NCI-H2029 (cell line): ENCODE data around the gene SOX10.
"Not testable (repeated sequence)": the region's sequence is repeated elsewhere in the genome, so short reads cannot be mapped to it uniquely, and the experiment has no call there.

Source experiments
- DNase-seq: peaks from one replicate; lab custom pipeline; 2025; lab: John Stamatoyannopoulos, UW

The SOX10 gene

DNA sequence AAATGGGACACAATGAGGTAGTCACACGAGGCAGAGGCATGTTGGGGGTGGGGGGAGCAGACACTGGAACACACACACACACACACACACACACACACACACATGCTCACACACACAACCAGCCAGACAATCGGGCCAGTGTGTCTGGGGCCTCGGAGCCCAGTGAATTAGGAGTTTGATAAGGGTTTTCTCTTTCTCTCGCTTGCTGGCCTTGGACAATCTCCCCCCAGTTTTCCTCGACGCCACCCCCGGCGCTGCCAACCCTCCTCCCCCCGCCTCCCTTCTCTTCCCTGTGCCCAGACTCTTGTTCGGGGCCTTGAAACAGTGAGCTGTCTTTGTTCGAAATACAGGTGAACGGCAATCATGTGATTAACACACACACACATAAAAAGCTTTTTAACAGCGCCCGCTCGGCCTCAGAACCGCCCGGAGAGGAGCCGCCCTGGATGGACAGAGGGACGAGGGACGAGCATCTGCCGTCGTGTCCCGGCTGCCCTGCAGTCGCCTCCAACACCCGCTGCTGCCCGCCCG lies 1.5 kb upstream of the SOX10 start:
- no peak for DNase-seq

DNA sequence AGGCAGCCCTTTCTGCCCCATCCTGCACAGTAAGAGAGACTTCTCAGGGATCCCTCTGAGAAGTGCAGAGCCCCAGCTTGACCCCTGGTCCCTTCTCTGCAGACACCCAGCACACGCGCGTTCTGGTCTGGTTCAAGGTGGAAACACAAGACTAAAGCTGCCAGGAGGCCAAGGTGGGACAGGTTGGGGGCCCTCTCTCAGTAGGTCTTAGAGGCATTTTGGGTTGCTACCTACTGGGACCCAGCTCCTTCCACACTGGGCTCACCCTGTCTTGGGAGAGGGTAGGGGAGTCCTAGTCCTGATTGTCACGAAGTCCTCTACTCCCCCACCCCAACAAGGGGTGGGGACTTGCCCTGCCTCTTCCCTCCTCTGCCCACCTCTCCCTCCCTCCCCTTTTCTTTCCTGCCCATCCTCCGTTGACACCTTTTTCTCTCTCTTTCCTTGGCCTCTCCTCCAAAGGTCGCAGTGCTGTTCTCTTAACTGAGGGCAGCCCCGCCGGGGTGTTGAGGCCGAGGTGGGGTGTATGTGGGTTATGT lies 763 bp upstream of the SOX10 start:
- DNase-seq = no peak

DNA sequence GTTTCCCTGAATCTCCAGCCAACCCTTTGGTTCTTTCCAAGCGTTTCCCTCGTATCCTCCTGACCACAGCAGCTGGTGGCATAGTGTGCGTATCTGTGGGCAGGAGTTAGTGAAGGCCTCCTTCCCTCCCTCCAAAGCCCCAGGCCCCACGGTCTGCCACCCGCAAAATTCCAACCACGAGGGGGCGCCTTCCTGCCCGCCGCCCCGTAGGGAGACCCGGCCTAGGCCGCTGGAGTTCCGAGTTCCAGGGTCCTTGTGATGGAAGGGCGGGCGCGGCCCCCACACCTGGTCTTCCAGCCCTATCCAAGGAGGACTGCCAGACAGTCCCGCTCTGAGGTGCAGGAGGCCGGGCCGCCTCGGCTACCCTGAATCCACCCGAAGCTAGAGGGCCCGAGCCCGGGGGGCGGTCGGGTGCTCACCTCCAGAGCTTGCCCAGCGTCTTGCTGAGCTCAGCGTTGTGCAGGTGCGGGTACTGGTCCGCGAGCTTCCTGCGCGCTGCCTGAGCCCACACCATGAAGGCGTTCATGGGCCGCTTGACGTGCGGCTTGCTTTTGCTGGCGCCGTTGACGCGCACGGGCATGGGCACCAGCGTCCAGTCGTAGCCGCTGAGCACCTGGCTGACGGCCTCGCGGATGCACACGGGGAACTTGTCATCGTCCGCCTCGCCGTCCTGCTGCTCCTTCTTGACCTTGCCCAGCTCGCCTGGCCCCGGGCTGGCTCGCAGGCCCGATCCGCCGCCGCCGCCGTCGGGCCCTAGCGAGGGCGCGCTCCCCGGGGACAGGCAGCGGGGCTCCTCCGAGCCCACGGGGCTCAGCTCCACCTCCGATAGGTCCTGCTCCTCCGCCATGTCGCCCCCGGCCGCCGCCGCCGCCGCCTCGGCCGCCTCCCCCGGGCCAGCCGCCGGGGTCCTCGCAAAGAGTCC lies 1.2 kb downstream of the SOX10 start:
- no peak for DNase-seq

DNA sequence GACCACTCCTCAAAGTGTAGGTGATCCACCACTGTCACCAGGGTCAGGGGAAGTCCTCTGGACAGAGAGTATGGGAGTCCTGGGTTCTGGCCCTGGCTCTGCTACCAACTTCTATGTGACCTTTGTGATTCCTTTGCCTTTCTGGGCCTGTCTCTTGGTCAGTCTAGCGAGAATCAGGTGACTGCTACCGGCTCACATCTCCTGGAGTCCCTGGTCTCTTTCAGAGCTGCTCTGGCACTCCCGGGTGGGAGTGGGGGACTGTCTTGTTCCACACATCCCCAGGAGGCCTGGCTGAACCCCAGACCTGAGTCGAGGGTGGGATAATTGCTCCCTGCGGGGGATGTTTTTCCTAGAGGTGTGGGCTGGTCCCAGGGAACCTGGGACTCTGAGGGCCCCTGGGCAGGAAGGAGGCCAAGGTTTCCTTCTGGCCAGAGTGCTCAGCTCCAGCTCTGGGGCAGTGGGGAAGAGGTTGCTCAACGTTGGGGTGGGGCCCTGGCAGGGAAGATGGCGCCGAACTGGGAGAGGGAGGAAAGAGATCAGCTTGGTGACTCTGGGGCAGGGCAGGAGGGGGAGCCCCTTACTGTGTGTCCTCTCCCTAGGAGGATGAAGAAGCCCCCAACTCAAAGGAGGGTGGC lies 2.1 kb downstream of the SOX10 start:
- no peak for DNase-seq

DNA sequence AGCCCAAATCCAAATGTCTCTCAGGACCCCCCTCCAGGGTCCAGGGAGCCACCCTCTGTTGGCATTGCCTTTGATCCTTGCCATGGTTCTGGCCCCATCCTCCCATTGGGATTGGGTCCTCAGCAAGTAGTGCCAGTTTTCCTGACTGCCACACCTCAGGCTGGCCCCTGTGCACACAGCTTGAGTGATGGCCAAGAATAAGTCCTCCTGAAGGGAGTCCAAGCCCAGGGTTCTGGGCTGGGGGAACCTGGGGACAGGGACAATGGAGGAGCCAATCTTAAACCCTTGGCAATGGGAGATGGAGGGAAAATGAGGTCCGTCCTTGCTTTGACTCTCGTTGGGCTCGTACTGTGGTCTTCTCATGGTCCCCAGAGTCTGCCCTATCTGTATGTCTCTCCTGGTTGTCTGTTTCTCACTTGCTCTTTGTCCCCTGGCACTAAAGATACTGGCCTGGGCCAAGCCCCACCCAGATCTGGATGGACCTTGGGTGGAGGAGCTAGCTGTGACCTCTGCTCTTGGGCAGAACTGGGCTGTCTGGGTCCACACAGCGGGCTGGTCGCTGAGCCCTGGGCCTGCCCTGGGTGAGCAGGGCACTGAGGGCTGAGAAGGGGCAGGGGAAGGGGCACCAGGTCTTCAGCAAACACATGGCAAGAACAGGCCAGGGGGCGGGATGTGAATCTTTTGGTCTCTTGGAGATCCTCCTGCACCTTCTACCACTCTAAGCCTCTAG lies 2.9 kb downstream of the SOX10 start:
- DNase-seq = no peak

DNA sequence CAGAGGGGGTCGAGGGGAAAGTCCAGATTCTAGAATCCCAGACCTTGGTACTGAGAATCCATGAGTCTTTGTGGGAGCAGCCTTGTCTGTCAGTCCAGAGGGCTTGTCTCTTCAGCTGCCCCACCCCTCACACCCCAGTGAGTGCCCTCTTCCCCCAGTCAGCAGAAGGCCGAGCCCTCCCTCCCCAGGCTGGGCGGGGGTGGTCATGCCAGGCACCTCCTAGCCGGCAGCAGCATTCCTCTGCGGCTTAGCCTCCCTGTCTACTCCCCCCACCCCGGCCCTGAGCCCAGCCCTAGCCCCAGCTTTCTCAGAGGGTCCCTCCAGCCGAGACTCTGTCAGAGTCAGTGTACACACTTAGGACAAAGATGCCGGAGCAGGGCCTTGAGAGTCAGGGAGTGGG lies 4.6 kb downstream of the SOX10 start:
- no peak for DNase-seq

DNA sequence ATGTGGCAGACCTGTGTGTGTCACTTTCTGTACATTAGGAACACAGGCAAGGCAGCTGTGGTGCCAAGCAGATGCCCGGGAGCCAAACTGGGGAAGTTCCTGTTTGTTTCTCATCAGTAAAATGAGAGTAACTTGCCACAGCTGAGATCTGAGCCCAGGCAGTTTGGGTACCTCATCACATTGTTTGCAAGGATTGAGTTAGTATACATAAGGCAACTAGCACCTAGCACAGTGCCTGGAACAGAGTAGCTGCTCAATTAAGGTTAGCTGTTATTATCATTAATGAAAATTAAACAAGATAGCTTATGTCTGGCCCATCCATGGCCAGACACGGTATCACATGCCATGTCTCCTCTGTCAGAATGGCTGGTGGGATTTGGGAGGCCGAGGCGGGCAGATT lies 7.8 kb downstream of the SOX10 start:
- DNase-seq = no peak

DNA sequence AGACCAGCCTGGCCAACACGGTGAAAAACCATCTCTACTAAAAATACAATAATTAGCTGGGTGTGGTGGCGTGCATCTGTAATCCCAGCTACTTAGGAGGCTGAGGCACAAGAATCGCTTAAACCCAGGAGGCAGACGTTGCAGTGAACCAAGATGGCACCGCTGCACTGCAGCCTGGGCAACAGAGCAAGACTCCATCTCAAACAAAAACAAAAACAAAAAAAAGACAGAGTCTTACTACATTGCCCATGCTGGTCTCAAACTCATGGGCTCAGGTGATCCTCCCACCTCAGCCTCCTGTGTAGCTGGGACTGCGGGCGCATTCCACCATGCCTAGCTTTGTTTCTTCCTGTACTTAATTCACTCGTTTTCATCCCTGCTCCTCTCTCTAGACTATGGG lies 8.3 kb downstream of the SOX10 start:
- not testable (repeated sequence) for DNase-seq

DNA sequence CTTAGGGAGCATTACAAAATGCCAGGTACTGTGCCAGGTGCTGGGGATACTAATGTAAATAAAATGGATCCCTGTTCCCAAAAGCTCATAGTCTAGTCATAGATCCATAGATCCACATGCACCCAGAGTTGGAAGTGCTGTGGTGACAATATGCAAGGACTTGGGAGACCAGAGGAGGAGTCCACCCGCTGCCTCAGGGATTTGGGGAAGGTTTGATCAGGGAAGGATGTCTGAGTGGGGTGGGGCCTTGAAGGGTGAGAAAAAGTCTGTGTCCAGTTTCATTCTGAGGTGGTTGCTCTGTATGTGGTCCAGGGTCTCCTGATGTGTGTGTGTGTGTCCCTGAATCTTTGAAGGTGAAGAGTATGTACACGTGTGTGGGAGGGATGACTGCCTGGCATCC lies 9.2 kb downstream of the SOX10 start:
- no peak for DNase-seq

DNA sequence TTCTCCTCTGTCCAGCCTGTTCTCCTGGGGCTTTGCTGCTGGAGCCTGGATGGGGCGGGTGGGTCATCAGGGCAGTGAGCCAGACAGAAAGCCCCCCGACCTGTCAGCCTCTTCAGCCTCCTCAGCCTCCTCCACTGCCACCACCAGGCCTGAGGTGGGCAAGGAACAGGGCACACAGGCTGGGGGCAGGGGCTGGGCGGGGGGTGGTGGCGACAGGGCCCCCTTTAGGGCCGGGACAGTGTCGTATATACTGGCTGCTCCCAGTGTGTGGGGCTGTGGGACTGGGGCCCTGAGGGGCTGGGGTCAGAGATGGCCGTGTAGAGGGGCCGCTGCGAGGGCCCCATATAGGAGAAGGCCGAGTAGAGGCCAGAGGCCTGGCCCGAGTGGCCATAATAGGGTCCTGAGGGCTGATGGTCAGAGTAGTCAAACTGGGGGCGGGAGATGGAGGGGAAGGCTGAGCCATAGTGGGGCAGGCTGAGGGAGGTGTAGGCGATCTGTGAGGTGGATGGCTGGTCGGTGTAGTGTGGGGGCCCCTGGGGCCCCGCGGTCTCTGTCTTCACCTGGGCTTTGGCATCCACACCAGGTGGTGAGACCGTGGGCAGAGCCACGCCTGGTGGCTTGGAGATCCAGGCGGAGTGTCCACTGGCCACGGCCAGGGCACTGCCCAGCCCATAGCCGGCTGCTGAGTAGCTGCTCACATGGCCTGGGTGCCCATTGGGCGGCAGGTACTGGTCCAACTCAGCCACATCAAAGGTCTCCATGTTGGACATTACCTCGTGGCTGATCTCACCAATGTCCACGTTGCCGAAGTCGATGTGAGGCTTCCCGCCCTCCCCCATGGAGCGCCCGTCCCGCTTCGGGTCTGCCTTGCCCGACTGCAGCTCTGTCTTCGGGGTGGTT lies 10.8 kb downstream of the SOX10 start:
- no peak for DNase-seq

DNA sequence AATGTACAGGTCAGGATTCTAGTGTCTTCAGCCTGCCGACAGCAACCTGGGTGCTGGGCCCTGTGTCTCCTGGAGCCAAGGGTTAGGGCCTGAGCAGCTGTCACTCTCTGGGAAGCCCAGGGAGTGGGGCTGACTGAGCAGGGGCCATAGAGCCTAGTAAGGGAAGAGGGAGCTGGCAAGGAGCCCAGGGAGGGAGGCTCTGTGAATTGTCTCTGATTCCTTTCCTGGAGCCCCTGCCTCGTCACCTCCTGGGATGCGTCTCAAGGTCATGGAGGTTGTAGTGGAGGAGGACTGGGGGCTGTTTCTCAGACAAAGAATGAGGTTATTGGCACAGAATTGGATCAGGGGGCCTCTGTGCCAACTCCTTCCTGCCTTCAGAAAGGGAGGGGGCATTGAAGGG lies 11.8 kb downstream of the SOX10 start:
- DNase-seq = no peak

DNA sequence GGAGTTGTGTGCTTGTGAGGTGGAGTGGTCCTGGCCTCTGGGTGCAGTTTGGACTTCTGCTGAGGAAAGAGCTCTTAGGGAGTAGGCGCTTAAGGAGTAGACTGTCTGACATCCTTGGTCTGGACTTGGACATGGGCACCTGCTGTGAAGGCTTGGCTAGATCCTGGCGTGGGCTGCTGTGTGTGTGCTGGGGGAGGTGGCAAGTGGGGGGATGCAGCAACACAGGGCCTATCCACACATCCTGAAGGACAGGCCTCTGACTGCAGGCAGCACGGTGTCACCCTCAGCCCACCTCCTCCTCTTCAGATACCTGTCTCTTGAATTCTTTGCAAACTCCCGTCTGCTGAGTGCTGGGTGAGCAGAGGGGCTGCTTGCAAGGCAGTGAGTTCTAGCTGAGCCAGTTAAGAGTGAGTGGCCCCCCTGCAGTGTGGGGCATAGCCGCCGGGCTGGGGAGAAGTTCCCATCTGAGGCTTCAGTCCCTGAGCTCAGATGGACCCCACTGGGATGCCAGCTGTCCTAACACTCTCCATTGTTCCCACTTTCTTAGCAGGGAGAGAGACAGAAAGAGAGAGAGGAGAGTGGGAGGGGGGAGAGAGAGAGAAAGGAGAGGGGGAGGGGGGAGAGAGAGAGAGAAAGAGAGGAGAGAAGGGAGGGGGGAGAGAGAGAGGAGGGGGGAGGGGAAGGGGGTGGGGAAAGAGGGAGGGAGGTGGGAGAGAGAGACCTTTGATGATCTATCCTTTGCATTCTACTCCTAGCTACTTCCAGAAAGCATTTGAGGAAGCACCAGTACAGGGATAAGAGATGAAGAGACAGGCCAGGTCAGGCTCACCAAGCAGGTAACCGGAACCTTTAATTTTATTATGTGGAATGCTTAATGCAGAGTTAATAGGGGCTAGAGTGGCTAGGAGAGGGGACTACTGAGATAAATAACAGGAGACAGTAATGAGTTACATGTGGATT lies 12.6 kb downstream of the SOX10 start:
- DNase-seq = no peak

DNA sequence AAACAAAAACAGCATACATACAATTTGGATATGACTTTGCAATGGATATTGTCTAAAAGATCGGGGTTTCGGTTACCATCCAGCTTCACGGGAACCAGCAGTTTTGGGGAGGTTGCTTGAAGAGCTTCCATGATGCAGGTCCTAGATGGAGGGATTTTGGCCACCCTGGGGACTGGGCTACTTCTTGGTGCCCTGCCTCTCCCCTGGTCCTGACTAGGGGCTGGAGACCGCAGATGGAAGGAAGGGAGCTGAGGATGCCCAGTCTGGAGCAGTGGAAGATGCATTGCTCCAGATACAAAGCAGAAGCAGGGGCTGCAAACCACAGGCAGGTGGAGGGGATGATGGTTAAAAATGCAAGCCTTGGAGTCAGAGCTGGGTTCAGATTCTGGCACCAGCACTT lies 13.5 kb downstream of the SOX10 start:
- no peak for DNase-seq

DNA sequence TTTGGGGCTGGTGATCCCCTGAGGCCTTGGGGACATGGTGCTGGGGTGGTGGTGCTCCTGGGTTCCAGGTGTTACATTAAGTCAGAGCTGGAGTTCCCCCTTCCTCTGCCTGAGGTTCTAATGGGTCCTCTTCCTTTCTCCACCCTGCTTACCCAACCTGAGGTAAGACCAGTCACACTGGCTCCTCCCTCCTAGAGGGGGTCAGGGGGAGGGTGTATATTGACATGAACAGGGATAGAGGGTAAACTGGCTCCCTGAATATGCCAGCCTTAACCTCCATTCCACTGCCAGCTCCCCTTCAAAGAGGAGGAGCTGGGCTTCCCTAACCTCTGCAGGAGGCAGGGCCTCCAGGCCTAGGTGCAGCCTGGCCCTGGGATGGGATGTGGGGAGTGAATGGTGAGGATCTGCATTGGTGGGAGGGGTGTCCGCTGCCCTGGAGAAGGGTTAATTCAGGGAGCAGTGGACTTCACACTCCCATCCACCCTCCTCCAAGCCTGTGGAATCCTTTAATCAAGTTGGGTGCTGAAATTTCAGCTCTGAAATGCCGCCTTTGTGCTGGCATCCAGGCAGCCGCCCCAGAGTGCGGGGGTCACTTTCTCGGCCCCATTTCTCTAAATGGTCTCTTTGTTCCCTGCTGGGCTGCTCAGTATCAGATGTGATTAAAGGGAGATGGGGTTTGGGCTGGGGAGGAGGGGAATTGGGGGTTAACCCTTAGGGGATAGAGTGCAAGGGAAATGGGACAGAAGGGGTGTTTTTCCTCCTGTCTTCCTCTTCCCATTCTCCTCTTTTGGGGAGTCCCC lies 15.7 kb downstream of the SOX10 start:
- DNase-seq = no peak

DNA sequence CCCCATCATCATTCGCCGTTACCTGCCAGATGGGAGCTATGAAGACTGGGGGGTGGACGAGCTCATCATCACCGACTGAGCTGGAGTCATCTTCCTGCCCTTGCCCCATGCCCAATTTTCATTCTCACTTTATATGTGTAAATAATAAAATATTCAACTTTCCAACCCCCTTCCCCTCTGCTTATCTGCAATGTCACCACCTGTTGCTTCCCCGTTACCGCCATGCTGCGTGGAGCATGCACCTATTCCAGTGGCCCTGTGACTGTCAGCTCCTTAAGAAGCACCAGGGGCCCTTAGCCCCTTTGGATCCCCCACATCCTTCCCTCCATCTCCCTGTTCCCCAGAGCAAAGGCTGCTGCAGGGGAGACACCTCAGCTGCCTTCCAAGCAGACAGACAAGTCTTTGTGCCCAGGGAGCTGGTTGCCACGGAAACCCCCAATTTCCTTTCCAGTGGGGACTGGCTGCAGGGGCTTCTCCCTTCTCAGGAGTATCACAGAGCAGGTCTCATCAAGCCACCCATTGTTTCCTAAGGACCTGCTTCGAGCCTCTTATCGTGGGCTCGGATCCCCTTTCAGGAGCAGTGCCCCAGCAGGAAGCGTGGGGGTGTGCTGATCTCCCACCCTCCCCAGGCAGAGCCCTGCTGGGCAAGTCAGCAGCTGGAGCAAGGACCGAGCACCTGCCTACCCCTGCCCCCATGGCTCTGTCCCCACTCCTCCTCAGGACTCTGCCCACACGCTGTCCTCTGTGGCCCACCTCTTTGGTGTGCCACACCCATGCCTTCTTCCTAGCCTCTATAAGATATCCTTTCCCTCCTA lies 16.5 kb downstream of the SOX10 start:
- DNase-seq = no peak

DNA sequence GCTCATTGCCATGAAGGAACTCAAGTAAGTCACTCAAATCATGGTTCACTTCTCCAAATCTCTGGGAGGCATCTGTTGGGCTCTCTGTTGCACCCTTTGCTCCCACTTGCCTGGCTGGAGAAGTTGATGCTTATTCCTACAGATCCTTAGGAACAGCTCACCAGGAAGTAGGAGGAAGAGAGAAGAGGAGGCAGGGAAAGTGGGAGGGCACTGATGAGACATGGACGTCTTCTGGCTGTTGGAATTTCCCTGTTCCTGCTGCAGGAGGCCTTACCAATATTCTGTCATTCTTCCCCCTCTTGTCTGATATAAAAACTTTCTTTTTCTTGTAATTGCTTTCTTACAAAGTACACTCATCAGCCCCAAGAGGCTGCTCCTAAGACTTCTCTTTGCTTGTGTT lies 17.2 kb downstream of the SOX10 start:
- DNase-seq = no peak

DNA sequence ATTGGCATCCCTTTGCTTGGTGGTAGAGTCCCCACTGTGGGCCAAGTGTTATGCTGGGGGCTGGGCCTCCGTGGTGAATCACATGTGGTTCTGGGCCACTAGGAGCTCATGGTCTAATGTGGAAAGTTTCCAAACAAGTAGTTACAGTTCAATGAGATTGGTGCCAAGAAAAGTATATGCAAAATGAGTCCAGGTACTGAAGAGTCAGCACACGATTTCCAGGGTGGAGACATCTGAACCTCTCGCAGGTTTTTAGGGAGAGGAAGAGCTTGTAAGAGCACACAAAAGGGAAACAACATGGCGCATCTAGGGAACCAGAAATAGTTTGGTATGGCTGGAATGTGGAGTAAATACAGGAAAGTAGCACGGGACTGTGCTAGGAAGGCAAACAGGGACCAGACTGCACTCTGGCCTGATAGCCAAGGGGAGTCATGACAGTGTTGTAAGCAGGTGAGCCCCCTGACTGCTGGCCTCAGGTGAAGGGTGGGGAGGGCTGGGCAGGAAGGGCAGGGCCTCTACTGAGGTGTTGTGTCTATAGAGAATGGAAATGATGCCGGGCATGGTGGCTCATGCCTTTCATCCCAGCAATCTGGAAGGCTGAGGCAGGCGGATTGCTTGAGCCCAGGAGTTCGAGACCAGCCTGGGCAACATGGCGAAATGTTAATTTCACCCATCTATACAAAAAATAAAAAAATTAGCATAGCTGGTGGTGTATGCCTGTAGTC lies 18.3 kb downstream of the SOX10 start:
- DNase-seq = no peak

DNA sequence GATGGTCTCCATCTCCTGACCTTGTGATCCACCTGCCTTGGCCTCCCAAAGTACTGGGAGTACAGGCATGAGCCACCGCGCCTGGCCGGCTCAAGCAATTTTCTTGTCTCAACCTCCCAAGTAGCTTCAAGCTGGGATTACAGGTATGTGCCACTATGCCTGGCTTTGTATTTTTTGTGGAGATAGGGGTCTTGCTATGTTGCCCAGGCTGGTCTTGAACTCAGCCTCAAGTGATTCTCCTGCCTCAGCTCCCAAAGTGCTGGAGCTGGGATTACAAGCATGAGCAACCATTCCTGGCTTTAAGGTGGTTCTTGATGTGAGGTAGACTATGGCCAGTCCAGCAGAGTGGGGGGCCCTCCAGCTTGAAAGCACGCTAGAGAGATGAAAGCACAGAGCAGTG lies 23.3 kb downstream of the SOX10 start:
- DNase-seq = no peak
